H1 (cell line): ENCODE results near the gene CCDC183. TPM values are rescaled to one million over a fixed set of nuclear protein-coding genes. Genes with fewer than 3 reads are reported as not detected.

Source experiments
- CTCF ChIA-PET: fragments of 300-600 bp; sonication (Branson Sonifier 250); formaldehyde crosslinking; loops from one replicate; lab custom pipeline; 2021; ENCODE audit not compliant: partially characterized antibody; lab: Charles Lee
- POLR2A ChIA-PET: fragments of 300-600 bp; sonication (Branson Sonifier 250); formaldehyde crosslinking; loops from one replicate; lab custom pipeline; 2021; ENCODE audit warnings: inconsistent platforms; ENCODE audit not compliant: partially characterized antibody; lab: Charles Lee
- DNase-seq, 2 experiments: peaks; one replicate each; pipeline versions ENCODE4 v3.0.0 to v3.0.0-alpha.2; 2010 to 2022; ENCODE audit warnings: low spot score in 2 of 2, low read depth in 1 of 2, mixed read lengths in 1 of 2
- FAIRE-seq: peaks from 2 replicates; lab custom pipeline; 2011; peaks lifted over from hg19 to GRCh38; lab: Jason Lieb, UNC
- H2AFZ ChIP-seq: 2 replicates; pipeline ENCODE4 v1.8.1; 2012; ENCODE audit warnings: low read length, inconsistent platforms
- H2AK5ac ChIP-seq: 2 replicates; pipeline ENCODE4 v1.6.1; 2013; ENCODE audit warnings: low read depth, low read length
- H2BK120ac ChIP-seq: replicated peaks from 2 replicates; pipeline ENCODE3; 2013; ENCODE audit warnings: low read depth, low read length, inconsistent platforms
- H2BK12ac ChIP-seq: 2 replicates; pipeline ENCODE4 v1.6.1; 2013; ENCODE audit warnings: low read depth, low read length
- H2BK15ac ChIP-seq: 2 replicates; pipeline ENCODE4 v1.6.1; 2013; ENCODE audit warnings: low read length
- H2BK20ac ChIP-seq: 2 replicates; pipeline ENCODE4 v1.6.1; 2013; ENCODE audit warnings: low read length
- H2BK5ac ChIP-seq: 2 replicates; pipeline ENCODE4 v1.6.1; 2013; ENCODE audit warnings: low read depth, low read length
- H3K14ac ChIP-seq: 2 replicates; pipeline ENCODE4 v1.6.1; 2013; ENCODE audit warnings: inconsistent platforms; ENCODE audit not compliant: insufficient read length
- H3K18ac ChIP-seq: 2 replicates; pipeline ENCODE4 v1.6.1; 2013; ENCODE audit warnings: low read length; ENCODE audit errors: extremely low read depth
- H3K23ac ChIP-seq: 2 replicates; pipeline ENCODE4 v1.6.1; 2013; ENCODE audit warnings: inconsistent platforms; ENCODE audit not compliant: insufficient read length
- H3K23me2 ChIP-seq: 2 replicates; pipeline ENCODE4 v1.6.1; 2013; ENCODE audit warnings: low read depth, low read length
- H3K27ac ChIP-seq: 2 replicates; pipeline ENCODE4 v1.6.1; 2011; ENCODE audit warnings: low read depth, low read length, inconsistent platforms
- H3K27me3 ChIP-seq, 4 experiments: replicated peaks in 1 of 4; 1 replicate in 1 of 4; 2 replicates in 3 of 4; pipeline versions ENCODE4 v1.6.1 to v1.8.1; 2011 to 2013; ENCODE audit warnings: low read length in 3 of 4, mild to moderate bottlenecking in 3 of 4, inconsistent platforms in 2 of 4, mixed read lengths in 2 of 4, moderate library complexity in 1 of 4; ENCODE audit not compliant: control insufficient read depth in 3 of 4, insufficient read depth in 3 of 4; ENCODE audit errors: extremely low read depth in 1 of 4
- H3K36me3 ChIP-seq, 4 experiments: 2 replicates each; pipeline versions ENCODE4 v1.6.1 to v1.8.1; 2011 to 2013; ENCODE audit warnings: mild to moderate bottlenecking in 4 of 4, low read length in 3 of 4, moderate library complexity in 2 of 4, control low read depth in 1 of 4, inconsistent platforms in 1 of 4; ENCODE audit not compliant: insufficient read depth in 4 of 4, control insufficient read depth in 2 of 4
- H3K4ac ChIP-seq: replicated peaks from 2 replicates; pipeline ENCODE3; 2013; ENCODE audit warnings: low read length, low read depth, mixed read lengths, inconsistent platforms; ENCODE audit not compliant: insufficient read length
- H3K4me1 ChIP-seq, 4 experiments: replicated peaks in 1 of 4; 1 replicate in 1 of 4; 2 replicates in 3 of 4; pipeline versions ENCODE4 v1.6.1 to v1.8.1; 2011 to 2013; ENCODE audit warnings: low read length in 3 of 4, inconsistent platforms in 2 of 4, mixed read lengths in 1 of 4; ENCODE audit not compliant: insufficient read depth in 4 of 4, control insufficient read depth in 3 of 4
- H3K4me2 ChIP-seq, 2 experiments: 2 replicates each; pipeline versions ENCODE4 v1.6.1 to v1.8.1; 2011 to 2013; ENCODE audit warnings: low read depth in 2 of 2, low read length in 2 of 2, control low read depth in 1 of 2, inconsistent platforms in 1 of 2, mild to moderate bottlenecking in 1 of 2; ENCODE audit not compliant: insufficient read depth in 1 of 2
- H3K4me3 ChIP-seq, 4 experiments: fragments of 200-600, 300-600 bp in 1 of 4; sonication (generic), shearing (Covaris generic), sonication (Bioruptor Twin) in 1 of 4; 2 replicates each; pipeline versions ENCODE4 v1.5.1 to v1.8.1; 2011 to 2016; ENCODE audit warnings: low read length in 4 of 4, low read depth in 3 of 4, control low read depth in 2 of 4, inconsistent platforms in 2 of 4, mild to moderate bottlenecking in 2 of 4, mixed read lengths in 1 of 4, moderate library complexity in 1 of 4; ENCODE audit not compliant: insufficient read depth in 2 of 4; ENCODE audit errors: extremely low read depth in 1 of 4
- H3K56ac ChIP-seq: replicated peaks from 2 replicates; pipeline ENCODE3; 2013; ENCODE audit warnings: low read depth, mild to moderate bottlenecking, mixed read lengths, low read length, inconsistent platforms; ENCODE audit not compliant: insufficient read length
- H3K79me1 ChIP-seq: 2 replicates; pipeline ENCODE4 v1.6.1; 2013; ENCODE audit warnings: low read depth, low read length, control low read depth
- H3K79me2 ChIP-seq, 2 experiments: 2 replicates each; pipeline versions ENCODE4 v1.6.1 to v1.8.1; 2012 to 2013; ENCODE audit warnings: low read length in 2 of 2, mild to moderate bottlenecking in 2 of 2, inconsistent platforms in 1 of 2; ENCODE audit not compliant: insufficient read depth in 2 of 2, control insufficient read depth in 1 of 2
- H3K9ac ChIP-seq, 4 experiments: replicated peaks in 1 of 4; 1 replicate in 1 of 4; 2 replicates in 3 of 4; pipeline versions ENCODE4 v1.6.1 to v1.8.1; 2011 to 2013; ENCODE audit warnings: low read depth in 3 of 4, low read length in 3 of 4, control low read depth in 2 of 4, mild to moderate bottlenecking in 2 of 4, moderate library complexity in 2 of 4, inconsistent platforms in 1 of 4; ENCODE audit errors: extremely low read depth in 1 of 4
- H3K9me3 ChIP-seq, 2 experiments: 2 replicates each; pipeline versions ENCODE4 v1.6.1 to v1.8.1; 2012 to 2013; ENCODE audit warnings: mild to moderate bottlenecking in 2 of 2, moderate library complexity in 2 of 2, control low read depth in 1 of 2, inconsistent platforms in 1 of 2, low read depth in 1 of 2, low read length in 1 of 2, mixed read lengths in 1 of 2; ENCODE audit not compliant: insufficient read depth in 2 of 2
- H4K20me1 ChIP-seq, 2 experiments: replicated peaks in 1 of 2; 2 replicates each; pipeline versions ENCODE3 to v1.8.1; 2011 to 2013; ENCODE audit warnings: inconsistent platforms in 2 of 2, low read length in 2 of 2, mild to moderate bottlenecking in 1 of 2; ENCODE audit not compliant: insufficient read depth in 2 of 2, control insufficient read depth in 1 of 2
- H4K5ac ChIP-seq: 2 replicates; pipeline ENCODE4 v1.6.1; 2013; ENCODE audit warnings: low read length, low read depth, mixed read lengths, inconsistent platforms; ENCODE audit not compliant: insufficient read length
- H4K8ac ChIP-seq: 2 replicates; pipeline ENCODE4 v1.8.0; 2013; ENCODE audit warnings: mild to moderate bottlenecking, moderate library complexity, low read length, inconsistent platforms; ENCODE audit not compliant: insufficient read depth; ENCODE audit errors: extremely low read depth
- H4K91ac ChIP-seq: replicated peaks from 2 replicates; pipeline ENCODE3; 2013; ENCODE audit warnings: low read length, mixed read lengths, inconsistent platforms; ENCODE audit not compliant: insufficient read length
- ASH2L ChIP-seq: fragments of 200-600, 300-600 bp; sonication (generic); IDR thresholded peaks from one replicate; pipeline ENCODE4 v1.7.1; 2017; ENCODE audit warnings: low read length
- ATF3 ChIP-seq: IDR thresholded peaks from 2 replicates; pipeline ENCODE4 v1.6.1; 2011; ENCODE audit warnings: low read depth, mild to moderate bottlenecking, low read length; ENCODE audit not compliant: insufficient read depth
- BACH1 ChIP-seq: IDR thresholded peaks from 2 replicates; pipeline ENCODE4 v1.6.1; 2012; ENCODE audit warnings: low read length, improper control_type of control experiment
- BCL11A ChIP-seq, 2 experiments: IDR thresholded peaks; one replicate each; pipeline ENCODE4 v1.6.1; 2011; ENCODE audit warnings: low read depth in 2 of 2, low read length in 2 of 2, mild to moderate bottlenecking in 2 of 2
- CREB1 ChIP-seq: IDR thresholded peaks from 2 replicates; pipeline ENCODE4 v1.6.1; 2012; ENCODE audit warnings: inconsistent platforms
- E2F6 ChIP-seq: IDR thresholded peaks from 2 replicates; pipeline ENCODE4 v1.6.1; 2012; ENCODE audit warnings: inconsistent platforms
- HDAC6 ChIP-seq: IDR thresholded peaks from one replicate; pipeline ENCODE4 v1.7.1; 2012; ENCODE audit warnings: low read depth, mild to moderate bottlenecking, inconsistent platforms, low read length, moderate library complexity
- POLR2A ChIP-seq, 2 experiments: IDR thresholded peaks; 1 replicate in 1 of 2; 2 replicates in 1 of 2; pipeline ENCODE4 v1.6.1; 2011; ENCODE audit warnings: low read depth in 2 of 2, low read length in 2 of 2, mild to moderate bottlenecking in 2 of 2; ENCODE audit errors: control extremely low read depth in 1 of 2
- POU5F1 ChIP-seq: IDR thresholded peaks from 2 replicates; pipeline ENCODE4 v1.6.1; 2011; ENCODE audit warnings: low read depth, mild to moderate bottlenecking, low read length, moderate library complexity
- RAD21 ChIP-seq, 2 experiments: IDR thresholded peaks in 1 of 2; conservative IDR thresholded peaks in 1 of 2; 2 replicates each; pipeline ENCODE4 v1.6.1; 2011; ENCODE audit warnings: low read depth in 2 of 2, low read length in 2 of 2, improper control_type of control experiment in 1 of 2, inconsistent platforms in 1 of 2, mild to moderate bottlenecking in 1 of 2, moderate library complexity in 1 of 2
- SUZ12 ChIP-seq: fragments of 200-600 bp; sonication (generic); IDR thresholded peaks from 2 replicates; pipeline ENCODE4 v1.6.1; 2012; ENCODE audit warnings: mild to moderate bottlenecking, inconsistent platforms, low read length, moderate library complexity, mixed read lengths
- WGBS, 2 experiments: shearing (Covaris generic) in 1 of 2; methylation state at CpG; one replicate each; pipeline versions ENCODE4 v1.1.6 to v1.1.7; 2013 to 2015; ENCODE audit warnings: low lambda C conversion rate in 2 of 2, mixed read lengths in 2 of 2, inconsistent platforms in 1 of 2, low coverage in 1 of 2, missing lambda C conversion rate in 1 of 2; ENCODE audit not compliant: insufficient replicate concordance in 2 of 2, insufficient coverage in 1 of 2, insufficient read length in 1 of 2; ENCODE audit errors: extremely low coverage in 1 of 2, missing lambda C conversion rate in 1 of 2; 5-methylcytosine and 5-hydroxymethylcytosine counted together
- polyA plus RNA-seq, 7 experiments: library from polyadenylated mRNA; depleted of rRNA in 3 of 7; stranded (reverse) in 5 of 7; unstranded in 2 of 7; fragments of >200 nt in 5 of 7; fragments of 200-250 nt in 2 of 7; gene quantifications; 1 replicate in 5 of 7; 2 replicates in 1 of 7; 4 replicates in 1 of 7; pipeline versions ENCODE4 v1.2.1 to v1.2.3, GENCODE V29; 2011 to 2013; ENCODE audit warnings: missing spikeins in 2 of 7, mixed read lengths in 2 of 7
- total RNA-seq: library from RNA; stranded (reverse); fragmentation: NEBNext Ultra II Directional; extraction: Animal tissue kit (Norgen Biotek cat#: 25700); gene quantifications from 2 replicates; pipeline ENCODE4 v1.2.1, GENCODE V29; 2021

The CCDC183 gene
- total and polyA plus RNA-seq, 2 of the 8 experiments (the other 6 are each of a cell fraction or from before 2014, with no cell fraction given), result 0.51 to 1.6 TPM

GRCh38 chr9:136837146-136837855, 41.2 kb downstream of the CCDC183 start:
- H3K79me2 ChIP-seq, result no peaks in the 10 kb centered on the region
- WGBS, 2 experiments, result 98% methylated on average over 9 of the region's 27 CpGs; no CpG with 5 or more reads in 1 of the 2 experiments
- H4K91ac ChIP-seq, result no peak overlapping the region
- no peaks in the 10 kb centered on the region for H3K9me3 ChIP-seq
- H4K20me1 ChIP-seq, result peaks cover 0 to 6% of the 10 kb centered on the region in 2 experiments
- DNase-seq, result no peak
- no peak overlapping the region for H3K56ac ChIP-seq
- H2AK5ac ChIP-seq, result no peak overlapping the region
- H3K4me2 ChIP-seq, result no peak overlapping the region
- H2BK15ac ChIP-seq, result no peak overlapping the region
- H4K5ac ChIP-seq, result no peak overlapping the region
- no peak for FAIRE-seq
- no peak overlapping the region for H3K9ac ChIP-seq
- H3K23ac ChIP-seq, result no peak overlapping the region
- H2BK12ac ChIP-seq, result no peak overlapping the region
- no peak overlapping the region for H3K27ac ChIP-seq
- H4K8ac ChIP-seq, result no peak overlapping the region
- no peaks in the 10 kb centered on the region for H3K23me2 ChIP-seq
- H2BK5ac ChIP-seq, result no peak overlapping the region
- no peak overlapping the region for H2AFZ ChIP-seq
- no peak overlapping the region for H2BK20ac ChIP-seq
- no peak overlapping the region for H3K18ac ChIP-seq
- no peaks in the 10 kb centered on the region for H3K79me1 ChIP-seq
- H3K27me3 ChIP-seq, result no peaks in the 10 kb centered on the region
- no peak overlapping the region for H2BK120ac ChIP-seq
- ChIA-PET CTCF (interaction anchor here (0.6 to 8.9 kb wide), 5 partner anchors 16 to 232 kb away, joined by 3 to 131 read pairs (median 4); no protein-coding TSS in a partner anchor), POLR2A (interaction anchor here (0.7 to 20.5 kb wide), 7 partner anchors 9 to 107 kb away, joined by 3 to 248 read pairs (median 4); partner anchors contain the start of gene MAMDC4)
- no peak overlapping the region for H3K14ac ChIP-seq
- H3K36me3 ChIP-seq, result peaks cover 0 to 29% (median 4%) of the 10 kb centered on the region in 4 experiments; a peak in 3 of 8 replicates
- H3K4me1 ChIP-seq, result peaks cover 5 to 21% (median 14%) of the 10 kb centered on the region in 4 experiments
- H3K4me3 ChIP-seq, result no peak overlapping the region
- H3K4ac ChIP-seq, result no peak overlapping the region
- TF ChIP-seq E2F6, result no peak
- TF ChIP-seq POLR2A (IDR thresholded peaks at IDR 0.05; ENCODE audit: control extremely low read depth in 1 of 2, low read depth in 2 of 2, low read length in 2 of 2), result no peak
- no peak for TF ChIP-seq CREB1
- TF ChIP-seq RAD21 (IDR thresholded peaks at IDR 0.05 in 1 of 2, conservative IDR thresholded peaks at IDR 0.05 in 1 of 2; ENCODE audit: low read depth in 2 of 2, low read length in 2 of 2), result no peak
- TF ChIP-seq ASH2L, result no peak
- no peak for TF ChIP-seq POU5F1
- no peak for TF ChIP-seq HDAC6
- TF ChIP-seq SUZ12, result no peak
- TF ChIP-seq BCL11A (IDR thresholded peaks at IDR 0.05; ENCODE audit: low read depth in 2 of 2, low read length in 2 of 2), result no peak
- no peak for TF ChIP-seq ATF3
- no peak for TF ChIP-seq BACH1
